Measurements from ENCODE around the gene VSTM2L. TPM values are rescaled to one million over a fixed set of nuclear protein-coding genes. Genes with fewer than 3 reads are reported as not detected.

Gene VSTM2L
- total and polyA plus RNA-seq, 9 of the 15 experiments (the other 6 are each of a cell fraction or from before 2014, with no cell fraction given): not detected

DNA sequence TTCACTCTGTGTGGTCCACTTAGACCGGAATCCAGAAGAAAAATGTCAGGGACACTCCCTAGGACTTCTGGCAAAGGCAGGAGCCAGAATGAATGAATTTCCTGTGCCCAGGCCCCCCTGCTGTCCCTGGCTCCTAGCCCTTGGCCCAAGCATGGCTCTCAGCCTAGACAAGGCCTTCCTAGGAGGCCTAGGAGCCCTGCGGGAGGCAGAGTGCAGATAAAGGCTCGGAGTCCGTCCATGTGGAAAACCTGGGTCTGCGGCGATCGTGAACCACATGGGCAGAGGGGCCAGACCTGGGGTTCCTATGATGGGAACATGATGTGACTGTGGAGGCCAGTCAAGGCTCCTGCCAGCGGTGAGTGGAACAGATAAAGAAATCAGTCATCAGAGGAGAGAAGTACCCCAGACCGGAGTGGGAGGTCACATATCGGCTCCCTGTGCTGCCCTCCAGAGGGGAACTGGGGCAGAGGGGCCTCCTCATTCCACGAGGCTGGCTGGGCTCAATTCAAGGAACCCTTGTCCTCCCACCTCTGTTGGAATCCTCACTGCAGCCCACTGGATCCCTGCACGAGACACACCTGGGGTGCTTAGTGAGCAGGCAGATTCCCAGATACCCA is 5.9 kb upstream of the VSTM2L start (continued):
- TF ChIP-seq, protein P1, sequence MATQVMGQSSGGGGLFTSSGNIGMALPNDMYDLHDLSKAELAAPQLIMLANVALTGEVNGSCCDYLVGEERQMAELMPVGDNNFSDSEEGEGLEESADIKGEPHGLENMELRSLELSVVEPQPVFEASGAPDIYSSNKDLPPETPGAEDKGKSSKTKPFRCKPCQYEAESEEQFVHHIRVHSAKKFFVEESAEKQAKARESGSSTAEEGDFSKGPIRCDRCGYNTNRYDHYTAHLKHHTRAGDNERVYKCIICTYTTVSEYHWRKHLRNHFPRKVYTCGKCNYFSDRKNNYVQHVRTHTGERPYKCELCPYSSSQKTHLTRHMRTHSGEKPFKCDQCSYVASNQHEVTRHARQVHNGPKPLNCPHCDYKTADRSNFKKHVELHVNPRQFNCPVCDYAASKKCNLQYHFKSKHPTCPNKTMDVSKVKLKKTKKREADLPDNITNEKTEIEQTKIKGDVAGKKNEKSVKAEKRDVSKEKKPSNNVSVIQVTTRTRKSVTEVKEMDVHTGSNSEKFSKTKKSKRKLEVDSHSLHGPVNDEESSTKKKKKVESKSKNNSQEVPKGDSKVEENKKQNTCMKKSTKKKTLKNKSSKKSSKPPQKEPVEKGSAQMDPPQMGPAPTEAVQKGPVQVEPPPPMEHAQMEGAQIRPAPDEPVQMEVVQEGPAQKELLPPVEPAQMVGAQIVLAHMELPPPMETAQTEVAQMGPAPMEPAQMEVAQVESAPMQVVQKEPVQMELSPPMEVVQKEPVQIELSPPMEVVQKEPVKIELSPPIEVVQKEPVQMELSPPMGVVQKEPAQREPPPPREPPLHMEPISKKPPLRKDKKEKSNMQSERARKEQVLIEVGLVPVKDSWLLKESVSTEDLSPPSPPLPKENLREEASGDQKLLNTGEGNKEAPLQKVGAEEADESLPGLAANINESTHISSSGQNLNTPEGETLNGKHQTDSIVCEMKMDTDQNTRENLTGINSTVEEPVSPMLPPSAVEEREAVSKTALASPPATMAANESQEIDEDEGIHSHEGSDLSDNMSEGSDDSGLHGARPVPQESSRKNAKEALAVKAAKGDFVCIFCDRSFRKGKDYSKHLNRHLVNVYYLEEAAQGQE (IDR thresholded peaks at IDR 0.05; ENCODE audit: borderline replicate concordance): peak; percentile 65; the same call in 1 of the 2 replicates
- TF ChIP-seq, protein P1 (CRISPR knock-in tag; IDR thresholded peaks at IDR 0.05; ENCODE audit: low read depth): no peak

Data from K562 (cell line).